Glutamatergic neuron (in vitro differentiated cells): Measurements from ENCODE around the gene LCMT1. TPM values are rescaled to one million over a fixed set of nuclear protein-coding genes. Genes with fewer than 3 reads are reported as not detected.

Source experiments
- DNase-seq: peaks from one replicate; pipeline ENCODE4 v3.0.0; 2022
- H3K27ac Mint-ChIP-seq: one replicate; pipeline ENCODE4 v1.8.0; 2020; ENCODE audit warnings: mild to moderate bottlenecking, mixed read lengths, inconsistent platforms; ENCODE audit not compliant: unreplicated experiment
- H3K27me3 Mint-ChIP-seq: one replicate; pipeline ENCODE4 v1.8.0; 2020; ENCODE audit warnings: mild to moderate bottlenecking, moderate library complexity, mixed read lengths, inconsistent platforms; ENCODE audit not compliant: unreplicated experiment
- H3K36me3 Mint-ChIP-seq: one replicate; pipeline ENCODE4 v1.8.0; 2020; ENCODE audit warnings: mild to moderate bottlenecking, mixed read lengths, inconsistent platforms; ENCODE audit not compliant: unreplicated experiment
- H3K4me1 Mint-ChIP-seq: one replicate; pipeline ENCODE4 v1.8.0; 2020; ENCODE audit warnings: mild to moderate bottlenecking, low read depth, mixed read lengths, inconsistent platforms; ENCODE audit not compliant: unreplicated experiment
- H3K4me3 Mint-ChIP-seq: one replicate; pipeline ENCODE4 v1.8.0; 2020; ENCODE audit warnings: mild to moderate bottlenecking, mixed read lengths, inconsistent platforms; ENCODE audit not compliant: unreplicated experiment
- H3K9me3 Mint-ChIP-seq: one replicate; pipeline ENCODE4 v1.8.0; 2020; ENCODE audit warnings: mild to moderate bottlenecking, moderate library complexity, mixed read lengths, inconsistent platforms; ENCODE audit not compliant: unreplicated experiment
- total RNA-seq: library from RNA; stranded (reverse); fragmentation: NEBNext Ultra II Directional; extraction: Animal tissue kit (Norgen Biotek cat#: 25700); gene quantifications from one replicate; pipeline ENCODE4 v1.2.1, GENCODE V29; 2021; ENCODE audit not compliant: unreplicated experiment
- TF ChIP-seq, protein P1 (sequence below): fragments of 200-600 bp; sonication (generic); IDR thresholded peaks from one replicate; pipeline ENCODE4 v1.5.0; 2021; ENCODE audit not compliant: partially characterized antibody, unreplicated experiment

The LCMT1 gene
- total RNA-seq, 1 donor from 2014 or later: 67.6 TPM

DNA sequence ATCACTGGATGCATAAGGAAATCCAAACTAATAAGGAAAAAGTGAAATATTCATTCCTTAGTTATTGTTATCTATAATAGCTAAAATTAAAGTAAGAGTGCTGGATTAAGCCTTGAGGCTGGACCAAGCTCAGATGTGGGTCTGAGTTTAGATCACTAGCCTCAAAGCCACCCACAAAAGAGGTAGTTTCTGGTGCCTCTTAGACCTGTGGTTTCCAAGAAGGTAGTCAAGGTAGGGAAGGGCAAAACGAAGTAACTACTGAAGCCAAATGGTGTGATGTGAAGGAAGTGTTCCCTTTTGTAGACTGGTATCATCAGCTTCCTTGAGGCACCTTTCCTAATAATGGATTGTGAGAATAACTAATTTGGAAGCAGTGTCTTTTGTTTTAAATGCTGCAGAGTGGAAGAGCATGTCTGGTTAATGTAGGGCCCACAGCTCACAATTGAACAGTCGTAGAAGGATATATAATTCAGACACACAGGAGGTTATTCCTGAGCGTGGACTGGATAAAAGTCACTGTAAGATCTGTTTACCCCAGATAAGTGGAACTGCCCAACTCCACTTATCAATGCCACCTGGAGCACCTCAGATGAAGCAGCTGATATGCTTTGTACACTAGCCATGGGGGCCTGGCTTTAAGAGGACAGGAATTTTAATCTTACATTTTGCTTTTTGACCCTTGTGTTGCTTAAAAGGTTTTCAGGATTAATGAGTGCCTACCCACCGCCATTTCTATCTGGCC lies 31.7 kb upstream of the LCMT1 start:
- Mint-ChIP-seq H3K36me3 (no peaks in the 10 kb centered on the region), H3K27me3 (no peaks in the 10 kb centered on the region), H3K4me3 (no peak overlapping the region), H3K9me3 (no peaks in the 10 kb centered on the region), H3K27ac (no peak overlapping the region), H3K4me1 (no peaks in the 10 kb centered on the region)
- TF ChIP-seq, protein P1, sequence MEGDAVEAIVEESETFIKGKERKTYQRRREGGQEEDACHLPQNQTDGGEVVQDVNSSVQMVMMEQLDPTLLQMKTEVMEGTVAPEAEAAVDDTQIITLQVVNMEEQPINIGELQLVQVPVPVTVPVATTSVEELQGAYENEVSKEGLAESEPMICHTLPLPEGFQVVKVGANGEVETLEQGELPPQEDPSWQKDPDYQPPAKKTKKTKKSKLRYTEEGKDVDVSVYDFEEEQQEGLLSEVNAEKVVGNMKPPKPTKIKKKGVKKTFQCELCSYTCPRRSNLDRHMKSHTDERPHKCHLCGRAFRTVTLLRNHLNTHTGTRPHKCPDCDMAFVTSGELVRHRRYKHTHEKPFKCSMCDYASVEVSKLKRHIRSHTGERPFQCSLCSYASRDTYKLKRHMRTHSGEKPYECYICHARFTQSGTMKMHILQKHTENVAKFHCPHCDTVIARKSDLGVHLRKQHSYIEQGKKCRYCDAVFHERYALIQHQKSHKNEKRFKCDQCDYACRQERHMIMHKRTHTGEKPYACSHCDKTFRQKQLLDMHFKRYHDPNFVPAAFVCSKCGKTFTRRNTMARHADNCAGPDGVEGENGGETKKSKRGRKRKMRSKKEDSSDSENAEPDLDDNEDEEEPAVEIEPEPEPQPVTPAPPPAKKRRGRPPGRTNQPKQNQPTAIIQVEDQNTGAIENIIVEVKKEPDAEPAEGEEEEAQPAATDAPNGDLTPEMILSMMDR: no peak
- no peak for DNase-seq

DNA sequence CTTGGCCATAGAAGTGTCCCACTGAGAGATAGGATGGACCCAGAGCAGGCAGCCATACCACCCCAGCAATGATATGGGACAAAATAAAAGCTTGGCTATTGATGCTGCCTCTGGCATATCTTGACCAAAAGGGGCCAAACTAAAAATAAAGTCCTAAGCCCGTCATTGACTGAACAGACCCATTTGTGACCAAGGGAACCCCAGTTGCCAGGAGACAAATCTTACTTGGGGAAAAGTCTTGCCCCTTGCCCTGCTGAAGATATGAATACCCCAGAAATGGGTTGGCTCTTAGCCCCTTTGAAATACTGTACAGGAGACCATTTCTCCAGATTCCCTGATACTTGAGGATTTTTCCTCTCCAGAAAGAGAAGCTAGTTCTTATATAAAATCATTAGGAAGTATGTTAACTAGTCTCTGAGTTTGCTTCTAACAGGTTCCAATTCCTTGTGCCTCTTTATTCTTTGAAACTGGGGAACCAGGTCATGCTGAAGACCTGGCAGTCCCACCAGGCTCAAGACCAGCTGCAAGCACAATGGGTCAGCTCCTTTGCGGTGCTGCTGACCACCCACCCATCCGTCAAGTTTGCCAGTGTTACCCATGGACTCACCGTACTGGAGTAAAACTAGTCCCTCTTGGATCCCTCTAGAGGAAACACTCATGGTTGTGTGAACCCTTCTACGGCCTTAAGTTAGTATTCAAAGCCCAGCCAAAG lies 31.0 kb upstream of the LCMT1 start:
- Mint-ChIP-seq H3K9me3 (no peaks in the 10 kb centered on the region), H3K27me3 (no peaks in the 10 kb centered on the region), H3K4me3 (no peak overlapping the region), H3K36me3 (no peaks in the 10 kb centered on the region), H3K27ac (no peak overlapping the region), H3K4me1 (no peaks in the 10 kb centered on the region)
- TF ChIP-seq, protein P1: no peak
- DNase-seq: no peak

DNA sequence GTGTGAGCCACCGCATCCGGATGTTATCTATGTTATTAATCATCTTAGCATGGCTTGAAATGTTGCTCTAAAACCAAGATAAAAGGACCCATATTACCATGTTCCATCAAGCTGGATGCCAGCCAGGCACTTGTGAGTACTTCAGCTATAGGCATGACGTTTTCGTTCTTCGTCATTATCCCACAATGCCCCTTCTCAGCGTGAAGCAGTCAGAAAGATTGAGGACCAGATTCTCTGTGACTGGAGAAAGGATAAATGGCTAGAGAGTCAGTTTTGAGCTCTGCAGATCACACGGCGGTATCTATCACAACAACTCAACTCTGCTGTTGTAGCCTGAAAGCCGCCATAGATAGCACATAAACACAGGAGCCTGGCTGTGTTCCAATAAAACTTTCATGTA lies 29.8 kb upstream of the LCMT1 start:
- no peak for DNase-seq
- Mint-ChIP-seq H3K27me3 (no peaks in the 10 kb centered on the region), H3K36me3 (no peaks in the 10 kb centered on the region), H3K4me3 (no peak overlapping the region), H3K27ac (no peak overlapping the region), H3K9me3 (no peaks in the 10 kb centered on the region), H3K4me1 (no peaks in the 10 kb centered on the region)
- TF ChIP-seq, protein P1: no peak

DNA sequence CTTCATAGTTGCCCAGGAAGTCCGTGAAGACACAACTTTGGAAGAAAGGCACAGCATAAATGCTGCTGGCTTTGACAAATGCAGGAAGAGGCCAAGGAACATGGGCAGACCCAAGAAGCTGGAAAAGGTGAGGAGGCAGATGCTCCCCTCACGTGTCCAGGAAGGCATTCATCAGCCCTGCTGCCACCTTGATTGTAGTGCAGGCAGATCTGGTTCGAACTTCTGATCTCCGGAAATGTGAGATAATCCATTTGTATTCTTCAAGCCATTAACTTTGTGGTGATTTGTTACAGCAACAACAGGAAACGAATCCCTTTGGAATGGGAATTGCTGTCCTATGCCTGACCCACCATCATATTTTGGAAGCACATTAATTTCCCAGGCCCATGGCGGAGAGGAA lies 28.5 kb upstream of the LCMT1 start:
- Mint-ChIP-seq H3K9me3 (no peaks in the 10 kb centered on the region), H3K36me3 (no peaks in the 10 kb centered on the region), H3K4me1 (no peaks in the 10 kb centered on the region), H3K27ac (no peak overlapping the region), H3K27me3 (no peaks in the 10 kb centered on the region), H3K4me3 (no peak overlapping the region)
- DNase-seq: no peak
- TF ChIP-seq, protein P1: no peak

DNA sequence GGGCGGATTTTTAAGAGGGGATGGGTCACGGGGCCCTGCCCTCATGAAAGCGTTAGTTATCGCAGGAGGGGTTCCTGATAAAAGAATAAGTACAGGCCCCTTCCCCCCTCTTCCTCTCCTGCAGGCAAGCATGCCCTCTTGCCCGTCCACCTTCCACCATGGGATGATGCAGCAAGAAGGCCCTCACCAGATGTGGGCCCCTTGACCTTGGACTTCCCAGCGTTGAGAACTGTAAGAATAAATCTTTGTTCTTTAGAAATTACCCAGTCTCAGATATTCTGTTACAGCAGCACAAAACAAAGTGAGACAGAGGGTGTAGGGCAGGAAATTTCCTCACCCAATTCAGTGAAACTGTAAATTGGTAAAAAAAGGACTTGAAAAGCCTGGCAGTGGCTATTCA lies 27.8 kb upstream of the LCMT1 start:
- no peaks in the 10 kb centered on the region for H3K27me3 Mint-ChIP-seq
- H3K4me1 Mint-ChIP-seq: no peaks in the 10 kb centered on the region
- H3K36me3 Mint-ChIP-seq: no peaks in the 10 kb centered on the region
- no peaks in the 10 kb centered on the region for H3K9me3 Mint-ChIP-seq
- DNase-seq: no peak
- H3K27ac Mint-ChIP-seq: no peak overlapping the region
- no peak overlapping the region for H3K4me3 Mint-ChIP-seq
- TF ChIP-seq, protein P1: no peak
